Body of pancreas (tissue), 4 donors: ENCODE results near the gene GARS1. TPM values are rescaled to one million over a fixed set of nuclear protein-coding genes. Genes with fewer than 3 reads are reported as not detected.

Experiments
- ATAC-seq: fragments of 150-250 bp; one replicate; pipeline ENCODE4 v1.9.1; 2016
- DNase-seq, 4 donors: peaks; one replicate each; pipeline ENCODE4 v3.0.0-alpha.2; 2019
- H3K27ac ChIP-seq, 4 donors: fragments of 200-600 bp; sonication (generic); 1 replicate in 3 of 4; 2 replicates in 1 of 4; pipeline versions ENCODE4 v1.5.1 to v1.6.1; 2016 to 2019; ENCODE audit warnings: mild to moderate bottlenecking in 1 of 4, mixed read lengths in 1 of 4, moderate library complexity in 1 of 4
- H3K27me3 ChIP-seq, 2 donors: fragments of 200-600 bp; sonication (generic); one replicate each; pipeline ENCODE4 v1.6.0; 2016; ENCODE audit warnings: mild to moderate bottlenecking in 1 of 2
- H3K36me3 ChIP-seq, 2 donors: fragments of 200-600 bp; sonication (generic); replicated peaks in 1 of 2; 2 replicates each; pipeline ENCODE4 v1.5.1; 2016; ENCODE audit warnings: low read depth in 2 of 2; ENCODE audit not compliant: insufficient read depth in 1 of 2
- H3K4me1 ChIP-seq: fragments of 200-600 bp; sonication (generic); one replicate; pipeline ENCODE4 v1.6.0; 2016
- H3K4me3 ChIP-seq, 2 donors: fragments of 200-600 bp; sonication (generic); 1 replicate in 1 of 2; 2 replicates in 1 of 2; pipeline ENCODE4 v1.5.1; 2016 to 2019
- H3K9me3 ChIP-seq, 3 donors: fragments of 200-600 bp; sonication (generic); 1 replicate in 2 of 3; 2 replicates in 1 of 3; pipeline ENCODE4 v1.5.1; 2016
- POLR2A ChIP-seq, 3 donors: fragments of 450-650 bp; IDR thresholded peaks; one replicate each; pipeline ENCODE4 v1.6.1; 2016; ENCODE audit warnings: antibody characterized with exemption in 3 of 3, mild to moderate bottlenecking in 2 of 3
- WGBS, 2 donors: methylation state at CpG; one replicate each; pipeline ENCODE4 v1.1.5; 2017; 5-methylcytosine and 5-hydroxymethylcytosine counted together
- intact Hi-C: fragments of 100-400 bp; cut with DNase I; formaldehyde crosslinking; loops from one replicate; pipeline ENCODE4 v1.15.1; 2023
- total RNA-seq, 2 donors: library from RNA; depleted of rRNA; stranded (reverse); fragments of >200 nt; gene quantifications; one replicate each; pipeline ENCODE4 v1.1.0, GENCODE V29; 2016
- TF ChIP-seq, protein P1 (sequence below), 7 experiments: fragments of 450-650 bp in 4 of 7; fragments of 200-600 bp in 3 of 7; sonication (generic) in 3 of 7; IDR thresholded peaks; one replicate each; pipeline ENCODE4 v1.5.1; 2016 to 2019; ENCODE audit warnings: antibody characterized with exemption in 7 of 7

The GARS1 gene
- total RNA-seq, 2 donors from 2014 or later: 43.1 to 70.9 TPM

DNA sequence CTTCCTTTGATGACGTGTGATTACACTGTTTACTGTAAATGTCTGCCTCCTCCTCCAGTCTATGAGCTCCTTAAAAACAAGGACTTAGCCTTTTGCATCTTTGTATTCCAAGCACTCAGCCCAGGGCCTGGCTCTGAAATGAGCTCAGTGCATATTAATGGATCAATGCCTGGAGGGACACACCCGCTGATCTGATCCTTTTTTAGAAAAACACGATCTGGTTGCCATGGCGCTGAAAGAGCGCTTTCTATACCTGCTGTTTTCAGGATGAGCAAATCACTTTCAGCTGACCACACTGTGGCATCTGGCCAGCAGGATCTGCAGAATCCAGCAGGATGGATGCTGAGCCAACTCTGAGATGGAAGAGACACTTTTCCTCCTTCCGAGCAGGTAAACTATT is 37.8 kb upstream of the GARS1 start:
- H3K36me3 ChIP-seq: no peaks in the 10 kb centered on the region
- no peak for TF ChIP-seq POLR2A (IDR thresholded peaks at IDR 0.05)
- TF ChIP-seq, protein P1, sequence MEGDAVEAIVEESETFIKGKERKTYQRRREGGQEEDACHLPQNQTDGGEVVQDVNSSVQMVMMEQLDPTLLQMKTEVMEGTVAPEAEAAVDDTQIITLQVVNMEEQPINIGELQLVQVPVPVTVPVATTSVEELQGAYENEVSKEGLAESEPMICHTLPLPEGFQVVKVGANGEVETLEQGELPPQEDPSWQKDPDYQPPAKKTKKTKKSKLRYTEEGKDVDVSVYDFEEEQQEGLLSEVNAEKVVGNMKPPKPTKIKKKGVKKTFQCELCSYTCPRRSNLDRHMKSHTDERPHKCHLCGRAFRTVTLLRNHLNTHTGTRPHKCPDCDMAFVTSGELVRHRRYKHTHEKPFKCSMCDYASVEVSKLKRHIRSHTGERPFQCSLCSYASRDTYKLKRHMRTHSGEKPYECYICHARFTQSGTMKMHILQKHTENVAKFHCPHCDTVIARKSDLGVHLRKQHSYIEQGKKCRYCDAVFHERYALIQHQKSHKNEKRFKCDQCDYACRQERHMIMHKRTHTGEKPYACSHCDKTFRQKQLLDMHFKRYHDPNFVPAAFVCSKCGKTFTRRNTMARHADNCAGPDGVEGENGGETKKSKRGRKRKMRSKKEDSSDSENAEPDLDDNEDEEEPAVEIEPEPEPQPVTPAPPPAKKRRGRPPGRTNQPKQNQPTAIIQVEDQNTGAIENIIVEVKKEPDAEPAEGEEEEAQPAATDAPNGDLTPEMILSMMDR (IDR thresholded peaks at IDR 0.05): no peak
- intact Hi-C loops: no loop called here
- H3K4me1 ChIP-seq: no peaks in the 10 kb centered on the region
- no peak overlapping the region for H3K4me3 ChIP-seq
- H3K9me3 ChIP-seq: no peaks in the 10 kb centered on the region
- no peak for ATAC-seq
- peak in 3 of 4 donors; percentile 50 to 61 (median 60) for DNase-seq
- 73 to 89% methylated on average over 6 of the region's 6 CpGs for WGBS, 2 donors
- H3K27me3 ChIP-seq: no peaks in the 10 kb centered on the region
- H3K27ac ChIP-seq: no peak overlapping the region

DNA sequence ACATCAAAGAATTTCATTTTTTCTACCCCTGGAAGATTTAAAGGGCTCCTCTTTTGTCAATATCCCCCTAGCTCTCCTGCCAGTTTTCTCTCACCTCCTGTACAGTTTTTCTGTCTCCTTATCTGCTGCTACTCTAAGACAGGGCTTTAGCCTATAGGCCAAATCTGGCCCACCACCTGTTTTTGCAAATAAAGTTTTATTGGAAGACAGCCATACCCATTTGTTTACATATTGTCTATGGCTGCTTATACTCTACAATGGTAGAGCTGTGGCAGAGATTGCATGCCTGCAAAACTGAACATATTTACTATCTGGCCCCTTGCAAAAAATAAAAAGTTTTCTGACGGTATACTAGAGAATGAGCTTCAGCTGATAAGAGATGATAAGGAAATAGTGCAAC is 37.4 kb upstream of the GARS1 start:
- Histone ChIP-seq H3K4me1 (no peaks in the 10 kb centered on the region), H3K4me3 (no peak overlapping the region), H3K9me3 (no peaks in the 10 kb centered on the region), H3K27me3 (no peaks in the 10 kb centered on the region), H3K36me3 (no peaks in the 10 kb centered on the region), H3K27ac (no peak overlapping the region)
- 74 to 96% methylated on average over 1 of the region's 1 CpG for WGBS, 2 donors
- TF ChIP-seq, protein P1 (IDR thresholded peaks at IDR 0.05): no peak
- no peak for TF ChIP-seq POLR2A (IDR thresholded peaks at IDR 0.05)
- ATAC-seq (no peak), DNase-seq (no peak)
- intact Hi-C loops: no loop called here

DNA sequence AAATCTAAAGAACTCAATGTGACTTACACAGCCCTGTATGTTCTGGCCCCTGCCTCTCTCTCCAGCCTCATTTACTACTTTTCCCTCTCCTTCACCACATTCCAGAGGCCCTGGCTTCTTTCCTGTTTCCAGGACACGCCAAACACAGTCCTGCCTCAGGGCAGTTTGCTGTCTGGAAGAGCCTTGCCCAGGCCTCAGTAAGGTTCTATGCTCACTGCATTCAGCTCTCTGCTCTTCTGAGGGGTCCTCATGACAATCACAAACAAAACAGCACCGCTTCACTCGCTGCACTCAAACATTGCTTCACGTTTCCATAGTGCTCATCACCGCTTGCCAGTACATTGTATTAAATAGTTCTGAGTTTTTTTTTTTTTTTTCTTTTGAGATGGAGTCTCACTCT is 35.1 kb upstream of the GARS1 start:
- 94 to 97% methylated on average over 5 of the region's 5 CpGs for WGBS, 2 donors
- ATAC-seq: no peak
- H3K27ac ChIP-seq: no peak overlapping the region
- H3K9me3 ChIP-seq: no peaks in the 10 kb centered on the region
- no peak overlapping the region for H3K4me3 ChIP-seq
- peaks cover 3% of the 10 kb centered on the region for H3K4me1 ChIP-seq
- no peaks in the 10 kb centered on the region for H3K36me3 ChIP-seq
- no peaks in the 10 kb centered on the region for H3K27me3 ChIP-seq
- TF ChIP-seq, protein P1 (IDR thresholded peaks at IDR 0.05): no peak
- TF ChIP-seq POLR2A (IDR thresholded peaks at IDR 0.05): no peak
- no peak for DNase-seq
- intact Hi-C loops: no loop called here

DNA sequence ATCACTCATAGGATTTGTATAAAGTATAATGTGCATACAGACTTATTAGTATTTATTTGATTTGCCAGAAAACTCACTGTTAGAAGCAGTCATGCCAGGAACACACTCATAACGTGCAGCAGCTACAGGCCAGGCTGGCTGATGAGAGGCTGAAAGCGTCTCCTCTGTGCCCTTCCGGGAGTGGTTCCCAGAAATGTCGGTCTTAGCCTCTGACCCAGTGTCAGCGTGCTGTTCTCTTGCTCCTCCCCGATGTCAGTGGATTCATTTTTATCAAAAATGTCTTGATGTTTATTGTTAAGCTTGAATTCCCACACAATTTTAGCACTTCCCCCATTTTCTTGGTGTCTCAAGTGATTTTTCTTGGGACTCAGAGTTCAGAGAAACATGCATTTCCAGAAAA is 33.3 kb upstream of the GARS1 start:
- no peak overlapping the region for H3K4me3 ChIP-seq
- ATAC-seq (no peak), DNase-seq (no peak)
- intact Hi-C loops: no loop called here
- TF ChIP-seq, protein P1 (IDR thresholded peaks at IDR 0.05): no peak
- TF ChIP-seq POLR2A (IDR thresholded peaks at IDR 0.05): no peak
- no peak overlapping the region for H3K27ac ChIP-seq
- no peaks in the 10 kb centered on the region for H3K9me3 ChIP-seq
- peaks cover 3% of the 10 kb centered on the region for H3K4me1 ChIP-seq
- WGBS, 2 donors: 83 to 90% methylated on average over 6 of the region's 6 CpGs
- H3K27me3 ChIP-seq: no peaks in the 10 kb centered on the region
- H3K36me3 ChIP-seq: no peaks in the 10 kb centered on the region

DNA sequence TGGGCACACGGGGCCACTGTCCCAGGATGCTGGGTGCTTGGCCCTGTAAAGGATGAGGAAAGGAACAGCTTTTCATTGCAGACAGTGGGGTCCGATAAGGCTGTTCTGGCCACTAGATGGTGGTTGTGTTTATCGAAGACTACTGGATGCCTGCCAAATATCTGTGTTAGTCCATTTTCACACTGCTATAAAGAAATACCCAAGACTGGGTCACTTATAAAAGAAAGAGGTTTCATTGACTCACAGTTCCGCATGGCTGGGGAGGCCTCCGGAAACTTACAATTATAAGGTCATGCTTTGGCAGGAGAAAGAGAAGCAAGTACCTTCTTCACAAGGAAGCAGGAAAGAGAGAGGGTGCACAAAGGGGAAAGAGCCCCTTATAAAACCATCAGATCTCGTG is 32.2 kb upstream of the GARS1 start:
- no peaks in the 10 kb centered on the region for H3K27me3 ChIP-seq
- peaks cover 0 to 2% of the 10 kb centered on the region in 2 donors for H3K36me3 ChIP-seq
- H3K4me3 ChIP-seq: no peak overlapping the region
- peaks cover 3% of the 10 kb centered on the region for H3K4me1 ChIP-seq
- ATAC-seq (no peak), DNase-seq (no peak)
- H3K9me3 ChIP-seq: no peaks in the 10 kb centered on the region
- no peak for TF ChIP-seq POLR2A (IDR thresholded peaks at IDR 0.05)
- TF ChIP-seq, protein P1 (IDR thresholded peaks at IDR 0.05): no peak
- no peak overlapping the region for H3K27ac ChIP-seq
- intact Hi-C loops: no loop called here
- 47 to 49% methylated on average over 6 of the region's 6 CpGs for WGBS, 2 donors
